Stimulated activated CD4-positive, alpha-beta T cell treated with anti-CD3 and anti-CD28 coated beads, Interleukin-12 subunit alpha, Interleukin-12 subunit beta, amount 100 ng/mL, for 4 hours (primary cell): ENCODE measurements around the gene KCTD5.
"Not testable (repeated sequence)": the region's sequence is repeated elsewhere in the genome, so short reads cannot be mapped to it uniquely, and the experiment has no call there.

Source experiments
- DNase-seq: peaks from one replicate; pipeline ENCODE4 v3.0.0-alpha.2; 2020

KCTD5 gene

DNA sequence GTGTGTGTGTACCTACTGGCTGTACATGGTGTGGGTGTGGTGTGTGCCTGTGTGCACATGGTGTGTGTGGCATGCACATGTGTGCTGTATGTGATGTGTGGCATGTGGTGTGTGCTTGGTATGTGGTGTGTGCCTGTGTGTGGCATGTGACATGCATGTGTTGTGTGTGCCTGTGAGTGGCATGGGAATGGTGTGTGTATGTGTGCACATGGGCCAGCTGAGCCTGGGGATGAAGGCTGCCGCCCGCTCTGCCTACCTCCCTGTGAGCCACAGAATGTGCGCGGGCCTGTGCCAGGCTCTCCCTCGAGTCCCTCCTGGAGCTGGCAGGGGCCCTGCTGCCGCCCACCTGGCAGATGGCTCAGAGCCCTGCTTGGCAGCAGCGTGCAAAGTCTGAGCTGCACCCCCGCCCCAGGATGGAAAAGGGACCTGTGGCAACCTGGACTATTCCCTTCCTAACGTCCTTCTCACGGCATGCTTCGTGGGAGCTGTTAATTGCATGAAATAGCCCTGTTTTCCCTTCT, 28.4 kb downstream of the KCTD5 start:
- no peak for DNase-seq

DNA sequence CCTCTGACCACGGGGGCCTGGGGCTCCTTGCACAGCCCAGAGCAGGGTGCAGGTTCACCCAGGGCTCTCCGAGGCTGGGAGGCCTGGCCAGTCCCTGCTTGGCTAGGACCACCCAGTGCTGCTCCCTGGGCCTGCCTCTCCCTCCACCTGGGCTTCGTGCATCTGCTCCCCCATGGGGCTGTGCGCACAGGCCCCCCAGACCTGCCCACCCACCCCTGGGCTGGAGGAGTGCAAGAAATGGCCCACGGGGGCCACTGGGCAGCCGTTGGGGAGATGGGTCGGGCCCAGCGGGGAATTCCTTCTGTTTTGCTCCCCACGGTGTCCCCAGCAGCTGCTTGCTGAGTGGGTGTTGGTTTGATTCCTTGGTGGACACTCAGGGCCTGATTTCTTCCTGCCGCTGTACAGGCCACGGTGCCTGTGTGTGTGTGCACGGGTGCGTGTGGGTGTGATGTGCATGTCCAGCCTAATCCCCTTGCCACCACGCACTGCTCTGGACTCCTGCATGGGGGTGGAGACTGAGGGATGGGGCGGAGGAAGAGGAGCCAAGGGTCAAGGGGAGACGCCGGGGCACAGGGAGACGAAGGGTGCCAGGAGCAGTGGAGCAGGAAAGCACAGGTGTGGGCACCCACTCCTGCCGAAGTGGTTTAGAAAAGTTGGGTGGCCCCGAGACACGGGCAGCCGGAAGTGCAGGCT, 29.2 kb downstream of the KCTD5 start:
- no peak for DNase-seq

GRCh38 chr16:2712063-2712441, 29.7 kb downstream of the KCTD5 start:
- no peak for DNase-seq

DNA sequence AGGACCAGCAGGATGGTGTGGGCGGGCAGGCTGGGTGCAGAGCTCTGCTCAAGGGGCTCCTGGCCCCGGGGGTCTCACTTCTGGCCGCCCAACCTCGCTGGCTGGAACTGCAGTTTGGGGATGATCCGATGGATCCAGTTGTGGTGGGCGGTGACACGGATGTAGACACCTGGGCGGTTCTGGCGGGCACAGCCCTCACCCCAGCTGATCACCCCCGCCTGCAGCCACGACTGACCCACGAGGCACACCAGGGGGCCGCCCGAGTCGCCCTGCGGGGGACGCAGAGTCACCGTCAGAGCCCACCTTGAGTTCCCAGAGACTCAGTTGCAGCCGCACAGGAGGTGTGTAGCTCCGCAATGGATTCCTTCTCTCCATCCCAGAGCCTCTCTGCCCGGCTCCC, 30.2 kb downstream of the KCTD5 start:
- DNase-seq, result no peak

DNA sequence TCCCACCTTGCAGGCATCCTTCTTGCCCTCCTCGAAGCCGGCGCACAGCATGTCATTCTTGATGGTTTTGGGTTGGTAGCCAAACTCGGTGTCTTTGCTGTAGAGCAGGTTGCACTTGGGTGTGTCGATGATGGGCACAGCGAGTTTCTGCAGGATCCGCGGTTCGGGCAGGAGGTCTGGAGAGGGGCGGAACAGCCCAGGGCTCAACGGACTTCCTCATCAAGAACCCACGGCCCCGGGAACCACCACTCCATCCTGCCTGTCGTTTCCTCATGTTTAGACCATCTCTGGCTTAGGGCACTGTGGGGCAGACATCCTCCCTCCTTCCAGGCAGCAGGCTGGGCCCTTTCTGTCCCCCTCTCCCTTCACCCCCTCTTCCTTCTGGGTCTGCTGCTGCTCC, 31.2 kb downstream of the KCTD5 start:
- DNase-seq, result no peak

DNA sequence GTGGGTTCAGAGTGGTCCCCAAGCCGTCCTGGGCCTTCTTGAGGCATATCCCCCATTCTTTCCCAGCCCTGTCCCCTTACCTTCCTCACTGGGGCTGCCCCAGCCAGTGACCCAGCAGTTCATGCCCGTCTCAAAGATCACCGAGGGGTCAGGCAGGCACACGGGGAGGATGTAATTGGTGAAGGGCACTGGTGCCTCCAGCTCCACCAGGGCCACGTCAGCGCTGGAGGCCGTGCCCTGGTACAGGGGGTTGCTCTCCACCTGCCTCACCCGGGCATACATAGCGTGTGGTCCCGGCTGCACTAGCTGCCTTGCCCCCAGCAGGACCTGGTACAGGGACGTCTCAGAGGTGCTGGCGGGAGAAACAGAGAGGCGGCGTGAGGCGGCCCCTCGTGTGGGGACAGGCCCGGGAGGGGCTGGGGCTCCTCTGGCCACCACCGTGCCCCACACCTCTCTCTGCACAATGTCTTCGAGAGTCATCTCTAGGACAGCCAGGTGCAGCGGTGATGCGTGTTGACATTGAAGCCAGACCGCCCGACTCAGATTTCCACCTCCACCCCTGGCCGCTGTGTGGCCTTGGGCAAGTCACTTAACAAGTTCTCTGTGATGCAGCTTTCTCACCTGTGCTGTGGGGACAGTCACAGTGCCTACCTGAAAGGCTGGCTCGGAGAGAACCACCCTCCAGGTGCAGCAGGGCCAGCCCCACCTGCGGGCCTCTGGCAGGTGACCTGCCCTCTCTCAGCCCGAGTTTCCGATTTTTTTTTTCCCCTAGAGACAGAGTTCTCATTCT, 31.9 kb downstream of the KCTD5 start:
- DNase-seq, result no peak

GRCh38 chr16:2715064-2715463, 32.7 kb downstream of the KCTD5 start:
- no peak for DNase-seq

GRCh38 chr16:2715519-2715918, 33.2 kb downstream of the KCTD5 start:
- DNase-seq, result peak; percentile 76

GRCh38 chr16:2715966-2716885, 33.9 kb downstream of the KCTD5 start:
- DNase-seq, result no peak

- no peak for DNase-seq
Measured at GRCh38 chr16:2716948-2717347, 34.6 kb downstream of the KCTD5 start.

DNA sequence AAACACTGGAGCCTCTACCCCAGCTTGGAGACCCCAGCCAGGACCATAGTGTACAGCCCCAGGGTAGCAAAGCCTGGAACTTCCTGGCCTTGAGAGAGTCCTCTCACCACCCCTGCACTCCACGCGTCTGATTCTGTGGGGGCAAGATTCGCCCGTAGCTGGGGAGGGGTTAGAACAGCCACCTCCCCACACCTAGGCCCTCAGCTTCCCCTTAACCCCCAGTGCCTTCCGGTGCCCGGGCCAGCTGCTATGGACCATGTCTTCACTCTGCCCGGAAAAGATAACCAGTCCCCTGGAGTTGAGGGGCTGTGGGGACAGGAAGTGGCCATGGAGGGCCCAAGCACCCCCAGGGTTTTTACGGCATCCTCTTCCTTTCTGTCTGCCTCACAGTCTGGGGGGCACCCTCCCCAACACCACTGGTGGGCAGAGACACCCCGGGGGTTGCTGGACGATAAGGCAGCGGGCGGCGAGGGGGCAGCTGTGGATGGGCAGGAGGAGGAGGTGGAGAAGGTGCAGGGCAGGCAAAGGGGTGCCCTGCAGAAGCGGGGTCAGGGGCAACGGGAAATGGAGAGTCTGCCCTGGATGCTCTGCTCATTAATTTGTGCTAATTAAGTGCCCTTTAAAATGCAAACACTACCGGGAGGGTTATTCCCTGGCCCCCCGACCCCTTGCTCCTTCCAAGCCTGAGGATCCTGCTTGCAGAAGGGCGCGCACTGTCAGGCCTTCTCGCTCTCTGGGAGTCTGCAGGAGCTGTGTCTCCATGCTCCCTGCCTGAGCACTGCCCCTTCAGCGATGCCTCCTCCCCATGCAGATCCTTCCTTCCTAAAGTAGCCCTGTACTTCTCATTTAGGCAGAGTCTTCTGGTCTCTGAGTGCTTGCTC, 35.3 kb downstream of the KCTD5 start:
- no peak for DNase-seq

- DNase-seq, result no peak
Measured at GRCh38 chr16:2719328-2720063, 37.2 kb downstream of the KCTD5 start.

DNA sequence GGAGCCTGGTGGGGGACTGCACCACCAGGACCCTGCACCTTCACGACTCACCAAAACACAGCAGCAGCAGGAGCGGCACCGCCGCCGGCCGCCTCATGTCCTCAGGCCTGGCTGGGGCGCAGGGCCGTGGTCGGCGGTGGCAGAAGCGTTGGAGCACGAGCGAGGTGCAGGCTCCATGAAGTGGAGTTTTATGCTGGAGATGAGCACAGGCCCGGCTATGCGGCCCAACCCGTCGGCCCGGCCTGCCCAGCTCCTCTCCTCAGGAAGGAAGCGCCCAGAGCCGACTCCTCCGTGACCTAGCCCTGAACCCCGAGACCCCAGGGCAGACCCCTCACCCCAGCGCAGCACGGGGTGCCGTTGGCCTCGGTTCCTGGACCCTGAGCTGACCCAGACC, 37.7 kb downstream of the KCTD5 start, which contains the start of gene PRSS27:
Gene PRSS27, minus strand, starts transcription at position 161 of the 394 bp plus-strand sequence. Its CDS starts 64 bp downstream, at position 97.
- no peak for DNase-seq

- peak; percentile 83 for DNase-seq
Measured at GRCh38 chr16:2720719-2721633, 38.7 kb downstream of the KCTD5 start.

DNA sequence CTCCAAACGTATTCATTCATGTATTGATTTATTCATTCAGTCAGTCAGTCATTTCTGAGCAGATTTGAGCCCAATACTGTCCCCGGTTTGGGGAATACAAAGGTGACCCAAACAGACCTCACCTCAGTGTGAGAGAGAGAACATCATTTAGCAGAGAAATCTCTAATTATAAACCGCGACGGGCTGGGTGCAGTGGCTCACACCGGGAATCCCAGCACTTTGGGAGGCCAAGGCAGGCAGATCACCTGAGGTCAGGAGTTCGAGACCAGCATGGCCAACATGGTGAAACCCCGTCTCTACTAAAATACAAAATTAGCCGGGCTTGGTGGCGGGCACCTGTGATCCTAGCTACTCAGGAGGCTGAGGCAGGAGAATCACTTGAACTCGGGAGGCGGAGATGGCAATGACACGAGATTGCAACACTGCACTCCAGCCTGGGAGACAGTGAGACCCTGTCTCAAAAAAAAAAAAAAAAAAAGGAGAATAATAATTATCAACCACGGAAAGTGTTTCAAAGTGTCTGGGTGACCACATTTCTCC, 39.4 kb downstream of the KCTD5 start:
- DNase-seq, result not testable (repeated sequence)

DNA sequence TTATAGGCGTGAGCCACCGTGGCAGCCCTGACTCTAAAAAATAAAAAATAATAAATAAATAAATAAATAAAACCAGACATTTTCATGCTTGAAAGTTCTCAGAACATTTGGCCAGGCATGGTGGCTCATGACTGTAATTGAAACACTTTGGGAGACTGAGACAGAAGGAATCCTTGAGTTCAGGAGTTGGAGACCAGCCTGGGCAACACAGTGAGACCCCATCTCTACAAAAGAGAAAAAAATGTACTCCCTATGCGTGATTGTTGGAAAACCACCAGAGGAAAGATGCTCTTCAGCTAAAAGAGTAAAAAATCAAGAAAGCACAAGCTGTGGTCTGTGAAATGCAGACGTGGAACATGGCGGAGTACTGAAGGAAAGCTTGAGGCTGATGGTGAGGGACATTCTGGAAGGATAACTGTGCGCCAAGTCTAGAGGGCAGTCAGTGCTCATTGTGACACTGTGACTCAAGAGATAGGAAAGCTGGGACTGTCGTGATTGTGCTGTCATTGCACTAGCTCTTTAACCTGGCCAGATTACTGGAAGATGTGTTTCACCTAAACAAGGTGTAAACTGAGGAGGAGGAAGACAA, 41.9 kb downstream of the KCTD5 start:
- no peak for DNase-seq

DNA sequence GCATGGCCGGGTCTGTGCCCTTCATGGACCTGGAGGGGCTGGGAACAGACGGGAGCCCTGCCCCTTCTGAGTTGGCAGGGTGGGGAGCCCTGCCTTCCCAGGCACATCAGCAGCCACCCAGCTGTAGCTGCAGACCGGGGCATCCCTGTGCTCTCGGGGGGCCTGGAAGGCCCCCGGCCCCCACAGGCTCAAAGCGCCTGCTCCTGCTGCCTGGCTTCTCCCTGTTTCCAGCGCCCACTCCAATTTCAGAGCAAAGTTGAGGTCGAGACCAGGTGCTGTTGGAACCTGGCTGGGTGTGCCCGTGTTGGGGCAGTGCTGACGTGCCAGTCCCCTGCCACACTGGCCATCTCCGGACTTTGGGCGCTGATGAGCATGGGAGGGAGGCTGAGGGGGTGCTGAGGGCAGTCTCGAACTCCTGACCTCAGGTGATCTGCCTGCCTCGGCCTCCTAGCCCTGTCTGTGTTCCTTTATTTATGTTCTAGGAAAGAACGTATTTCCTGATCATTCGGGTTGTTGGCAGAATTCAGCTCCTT, 42.6 kb downstream of the KCTD5 start:
- no peak for DNase-seq

DNA sequence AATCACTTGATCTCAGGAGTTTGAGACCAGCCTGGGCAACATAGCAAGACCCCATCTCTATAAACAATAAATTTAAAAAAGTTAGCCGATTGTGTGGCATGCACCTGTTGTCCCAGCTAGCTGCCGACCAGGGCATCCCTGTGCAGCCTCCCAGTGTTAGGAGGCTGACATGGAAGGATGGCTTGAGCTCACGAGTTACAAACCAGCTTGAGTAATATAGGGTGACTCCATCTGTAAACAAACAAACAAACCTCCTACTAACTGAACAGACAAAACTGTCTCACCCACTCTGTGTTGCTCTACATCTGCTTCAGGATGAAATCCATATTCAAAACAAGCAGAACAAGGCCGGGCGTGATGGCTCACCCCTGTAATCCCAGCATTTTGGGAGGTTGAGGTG, 44.6 kb downstream of the KCTD5 start:
- no peak for DNase-seq

- DNase-seq, result no peak
Measured at GRCh38 chr16:2728034-2728433, 45.7 kb downstream of the KCTD5 start.
